Natural killer cell (primary cell): Measurements from ENCODE around the gene KCNH1. TPM values are rescaled to one million over a fixed set of nuclear protein-coding genes. Genes with fewer than 3 reads are reported as not detected.

Experiments
- ATAC-seq, 3 donors: fragments of 150-1000 bp in 2 of 3; fragments of 200-7000 bp in 1 of 3; cut with Tn5 transposase; 1 replicate in 1 of 3; 2 replicates in 2 of 3; pipeline ENCODE4 v1.10.0; 2021; ENCODE audit warnings: mild to moderate bottlenecking in 2 of 3, moderate library complexity in 2 of 3
- DNase-seq, 2 donors: peaks; one replicate each; pipeline versions ENCODE4 v3.0.0 to v3.0.0-alpha.2; 2013 to 2021; ENCODE audit warnings: mixed read lengths in 1 of 2
- H3K27ac ChIP-seq: one replicate; pipeline ENCODE4 v1.5.1; 2013; ENCODE audit warnings: mild to moderate bottlenecking, low read length
- H3K27me3 ChIP-seq: one replicate; pipeline ENCODE4 v1.6.1; 2013; ENCODE audit warnings: low read length; ENCODE audit not compliant: control insufficient read depth, insufficient read depth
- H3K36me3 ChIP-seq: one replicate; pipeline ENCODE4 v1.6.1; 2013; ENCODE audit warnings: low read length; ENCODE audit not compliant: control insufficient read depth, insufficient read depth
- H3K4me1 ChIP-seq: one replicate; pipeline ENCODE4 v1.6.1; 2013; ENCODE audit warnings: low read length; ENCODE audit not compliant: control insufficient read depth, insufficient read depth
- H3K4me3 ChIP-seq: one replicate; pipeline ENCODE4 v1.5.1; 2013; ENCODE audit warnings: low read length
- H3K9me3 ChIP-seq: one replicate; pipeline ENCODE4 v1.6.1; 2013; ENCODE audit warnings: low read length; ENCODE audit not compliant: control insufficient read depth, insufficient read depth
- H3K27ac Mint-ChIP-seq, 2 donors: one replicate each; pipeline ENCODE4 v1.8.0; 2022; ENCODE audit warnings: mild to moderate bottlenecking in 2 of 2, mixed read lengths in 2 of 2, moderate library complexity in 1 of 2
- H3K27me3 Mint-ChIP-seq, 2 donors: one replicate each; pipeline ENCODE4 v1.8.0; 2022; ENCODE audit warnings: low read depth in 2 of 2, mixed read lengths in 2 of 2
- H3K36me3 Mint-ChIP-seq: one replicate; pipeline ENCODE4 v1.8.0; 2022; ENCODE audit warnings: mixed read lengths
- H3K4me1 Mint-ChIP-seq, 2 donors: one replicate each; pipeline ENCODE4 v1.8.0; 2022; ENCODE audit warnings: mixed read lengths in 2 of 2
- H3K4me3 Mint-ChIP-seq: one replicate; pipeline ENCODE4 v1.8.0; 2022; ENCODE audit warnings: mild to moderate bottlenecking, moderate library complexity, mixed read lengths
- H3K9me3 Mint-ChIP-seq, 2 donors: one replicate each; pipeline ENCODE4 v1.8.0; 2022; ENCODE audit warnings: mixed read lengths in 2 of 2
- CTCF ChIP-seq: fragments of 200-600 bp; IDR thresholded peaks from one replicate; pipeline ENCODE4 v1.8.0; 2022; ENCODE audit warnings: antibody characterized with exemption
- WGBS: methylation state at CpG from one replicate; pipeline ENCODE4 v1.1.7; 2013; ENCODE audit warnings: missing lambda C conversion rate; ENCODE audit not compliant: insufficient coverage; 5-methylcytosine and 5-hydroxymethylcytosine counted together
- intact Hi-C: fragments of 100-400 bp; cut with micrococcal nuclease; formaldehyde crosslinking; loops from one replicate; pipeline ENCODE4 v1.14.2; 2022
- total RNA-seq, 4 donors: library from RNA; stranded (reverse); fragments of 120-200 nt in 1 of 4; gene quantifications; one replicate each; pipeline versions ENCODE4 v1.2.3 to v1.2.4, GENCODE V29; 2013 to 2022

The KCNH1 gene
- total RNA-seq, 3 donors from 2014 or later (not counting 1 experiment from before 2014, with no cell fraction given) = not detected

GRCh38 chr1:210645582-210646257 is 488.2 kb downstream of the KCNH1 start:
- intact Hi-C loops = no loop called here
- Histone ChIP-seq H3K27ac (no peak overlapping the region), H3K4me3 (no peak overlapping the region), H3K27me3 (no peaks in the 10 kb centered on the region), H3K4me1 (peaks cover 3% of the 10 kb centered on the region), H3K9me3 (no peaks in the 10 kb centered on the region), H3K36me3 (no peaks in the 10 kb centered on the region)
- Mint-ChIP-seq H3K36me3 (no peaks in the 10 kb centered on the region), H3K9me3 (no peaks in the 10 kb centered on the region), H3K27me3 (no peaks in the 10 kb centered on the region), H3K4me1 (peaks cover 10 to 14% of the 10 kb centered on the region in 2 donors), H3K27ac (no peak overlapping the region), H3K4me3 (no peak overlapping the region)
- TF ChIP-seq CTCF = no peak
- no peak for DNase-seq
- ATAC-seq = no peak
- 87% methylated on average over 7 of the region's 7 CpGs for WGBS

GRCh38 chr1:210641582-210641981 is 492.4 kb downstream of the KCNH1 start:
- no peaks in the 10 kb centered on the region for H3K9me3 ChIP-seq
- H3K27me3 ChIP-seq = no peaks in the 10 kb centered on the region
- H3K4me3 ChIP-seq = no peak overlapping the region
- H3K27ac ChIP-seq = no peak overlapping the region
- Mint-ChIP-seq H3K36me3 (no peaks in the 10 kb centered on the region), H3K27ac (no peak overlapping the region), H3K4me1 (no peaks in the 10 kb centered on the region), H3K9me3 (no peaks in the 10 kb centered on the region), H3K27me3 (peaks cover 0 to 4% of the 10 kb centered on the region in 2 donors), H3K4me3 (no peak overlapping the region)
- no peak for ATAC-seq
- no peak for TF ChIP-seq CTCF
- H3K36me3 ChIP-seq = no peaks in the 10 kb centered on the region
- no peaks in the 10 kb centered on the region for H3K4me1 ChIP-seq
- no peak for DNase-seq
- intact Hi-C loops = loop anchor here (5.0 kb wide), 1 partner anchor 544 kb away; no protein-coding TSS in a partner anchor
- 85% methylated on average over 5 of the region's 5 CpGs for WGBS

- ATAC-seq (no peak), DNase-seq (no peak)
- no peaks in the 10 kb centered on the region for H3K9me3 ChIP-seq
- no peaks in the 10 kb centered on the region for H3K4me1 ChIP-seq
- H3K36me3 ChIP-seq = no peaks in the 10 kb centered on the region
- no peaks in the 10 kb centered on the region for H3K4me1 Mint-ChIP-seq
- no peak for TF ChIP-seq CTCF
- no peaks in the 10 kb centered on the region for H3K36me3 Mint-ChIP-seq
- H3K9me3 Mint-ChIP-seq = no peaks in the 10 kb centered on the region
- intact Hi-C loops = no loop called here
- 90% methylated on average over 2 of the region's 2 CpGs for WGBS
- H3K27me3 ChIP-seq = no peaks in the 10 kb centered on the region
- no peak overlapping the region for H3K4me3 ChIP-seq
- H3K27me3 Mint-ChIP-seq = peaks cover 0 to 4% of the 10 kb centered on the region in 2 donors
- H3K27ac ChIP-seq = no peak overlapping the region
- H3K27ac Mint-ChIP-seq = no peak overlapping the region
- no peak overlapping the region for H3K4me3 Mint-ChIP-seq
Observed at GRCh38 chr1:210635108-210635507, 498.8 kb downstream of the KCNH1 start.

GRCh38 chr1:210633636-210634035 is 500.3 kb downstream of the KCNH1 start:
- no peak overlapping the region for H3K27ac Mint-ChIP-seq
- no peak for ATAC-seq
- 90% methylated on average over 6 of the region's 6 CpGs for WGBS

More at GRCh38 chr1:210633636-210634035, 500.3 kb downstream of the KCNH1 start:
- H3K4me3 Mint-ChIP-seq = no peak overlapping the region
- Histone ChIP-seq H3K4me3 (no peak overlapping the region), H3K27me3 (no peaks in the 10 kb centered on the region), H3K27ac (no peak overlapping the region), H3K4me1 (no peaks in the 10 kb centered on the region), H3K9me3 (no peaks in the 10 kb centered on the region), H3K36me3 (no peaks in the 10 kb centered on the region)
- no peaks in the 10 kb centered on the region for H3K27me3 Mint-ChIP-seq
- H3K9me3 Mint-ChIP-seq = no peaks in the 10 kb centered on the region
- intact Hi-C loops = no loop called here
- no peaks in the 10 kb centered on the region for H3K36me3 Mint-ChIP-seq
- no peak for DNase-seq
- no peaks in the 10 kb centered on the region for H3K4me1 Mint-ChIP-seq
- no peak for TF ChIP-seq CTCF
